ENCODE measurements around the gene DDAH2. TPM values are rescaled to one million over a fixed set of nuclear protein-coding genes. Genes with fewer than 3 reads are reported as not detected.

DDAH2 gene
- total and polyA plus RNA-seq, 8 donors = 70.2 to 199 (median 161) TPM

DNA sequence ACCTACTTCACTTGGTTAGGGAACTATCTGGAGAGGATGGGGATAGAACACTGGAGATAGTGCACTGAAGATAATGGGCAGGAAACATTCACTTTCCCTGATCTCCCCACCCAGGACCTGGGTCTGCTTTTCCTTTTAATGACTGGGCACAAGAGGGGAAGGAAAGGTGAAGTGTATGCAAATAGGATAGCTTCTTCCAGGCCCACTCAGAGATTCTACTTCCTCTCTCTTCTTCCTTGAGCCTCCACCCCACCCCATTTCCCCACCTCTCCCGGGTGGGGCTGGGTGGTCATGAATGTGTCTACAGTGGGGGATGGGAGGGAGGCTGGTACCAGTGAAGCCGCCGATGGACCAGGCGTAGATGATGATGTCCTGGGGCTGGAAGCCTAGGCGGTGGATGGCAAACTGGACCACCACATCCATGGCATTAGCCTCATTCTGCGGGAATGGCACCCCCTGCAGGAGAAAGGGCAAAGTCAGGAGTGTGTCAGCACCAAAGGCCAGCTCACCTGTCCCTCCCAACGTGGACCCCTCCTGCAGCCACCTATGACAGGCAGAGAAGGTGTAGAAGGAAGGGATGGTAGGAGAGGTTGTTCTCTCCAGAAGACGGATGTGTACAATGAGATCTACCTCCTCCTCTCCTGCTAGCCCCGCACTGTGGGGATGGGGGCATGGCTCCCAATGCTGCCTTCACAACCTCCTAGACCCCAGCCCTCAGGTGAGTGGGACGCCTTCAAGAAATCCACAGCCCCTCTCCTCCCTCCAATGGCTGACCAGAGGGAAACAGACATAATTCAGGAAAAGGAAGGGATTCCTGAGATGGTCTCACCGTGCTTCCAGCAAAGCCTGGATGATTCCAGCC lies 39.6 kb downstream of the DDAH2 start:
- Histone ChIP-seq H3K4me1 (no peaks in the 10 kb centered on the region), H3K27me3 (no peaks in the 10 kb centered on the region), H3K4me3 (no peak overlapping the region), H3K9me3 (no peaks in the 10 kb centered on the region), H3K27ac (no peak overlapping the region), H3K36me3 (peaks cover 0 to 100% of the 10 kb centered on the region in 2 donors)
- TF ChIP-seq, protein P1, sequence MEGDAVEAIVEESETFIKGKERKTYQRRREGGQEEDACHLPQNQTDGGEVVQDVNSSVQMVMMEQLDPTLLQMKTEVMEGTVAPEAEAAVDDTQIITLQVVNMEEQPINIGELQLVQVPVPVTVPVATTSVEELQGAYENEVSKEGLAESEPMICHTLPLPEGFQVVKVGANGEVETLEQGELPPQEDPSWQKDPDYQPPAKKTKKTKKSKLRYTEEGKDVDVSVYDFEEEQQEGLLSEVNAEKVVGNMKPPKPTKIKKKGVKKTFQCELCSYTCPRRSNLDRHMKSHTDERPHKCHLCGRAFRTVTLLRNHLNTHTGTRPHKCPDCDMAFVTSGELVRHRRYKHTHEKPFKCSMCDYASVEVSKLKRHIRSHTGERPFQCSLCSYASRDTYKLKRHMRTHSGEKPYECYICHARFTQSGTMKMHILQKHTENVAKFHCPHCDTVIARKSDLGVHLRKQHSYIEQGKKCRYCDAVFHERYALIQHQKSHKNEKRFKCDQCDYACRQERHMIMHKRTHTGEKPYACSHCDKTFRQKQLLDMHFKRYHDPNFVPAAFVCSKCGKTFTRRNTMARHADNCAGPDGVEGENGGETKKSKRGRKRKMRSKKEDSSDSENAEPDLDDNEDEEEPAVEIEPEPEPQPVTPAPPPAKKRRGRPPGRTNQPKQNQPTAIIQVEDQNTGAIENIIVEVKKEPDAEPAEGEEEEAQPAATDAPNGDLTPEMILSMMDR (IDR thresholded peaks at IDR 0.05) = no peak
- intact Hi-C loops (cut with DNase I) = no loop called here
- ATAC-seq = no peak
- no peak for DNase-seq

DNA sequence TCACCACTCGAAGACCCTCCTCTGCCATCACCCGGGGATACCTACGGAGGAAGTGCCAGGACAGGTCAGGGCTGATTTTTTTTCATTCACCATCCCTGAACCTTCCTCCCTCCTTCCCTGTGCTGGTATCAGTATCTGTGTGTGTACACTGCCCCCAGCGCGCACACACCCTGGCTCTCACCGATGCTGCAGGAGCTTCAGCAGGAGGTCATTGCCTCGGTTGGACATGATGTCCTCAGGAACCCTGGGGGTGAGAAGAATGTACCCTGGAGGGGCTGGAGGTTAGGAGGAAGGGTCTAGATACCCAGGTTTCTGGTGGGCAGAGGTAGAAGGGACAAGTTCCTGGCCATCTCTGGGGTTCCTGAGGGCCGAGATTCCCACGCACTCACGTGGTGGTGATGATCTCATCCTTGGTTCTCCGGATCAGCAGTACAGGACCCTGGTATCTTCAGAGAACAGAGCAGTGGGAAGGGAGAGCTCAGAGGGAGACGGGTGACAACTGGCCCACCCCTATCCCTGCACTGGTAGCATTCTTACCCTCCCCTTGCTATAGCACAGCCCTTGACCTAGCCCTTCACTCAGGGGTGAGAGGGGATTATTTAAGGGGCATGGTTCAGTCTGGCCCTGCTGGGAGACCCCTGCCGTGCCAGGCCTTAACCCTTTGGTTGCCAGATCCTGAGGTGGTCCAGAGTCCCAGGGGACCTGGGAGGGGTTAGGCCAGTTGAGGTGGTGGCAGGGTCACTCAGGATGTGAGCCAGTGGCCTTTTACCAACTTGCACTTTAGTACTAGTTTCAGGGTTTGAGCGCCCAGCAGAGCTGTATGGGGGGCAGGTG lies 41.0 kb downstream of the DDAH2 start:
- DNase-seq (no peak), ATAC-seq (no peak)
- H3K9me3 ChIP-seq = no peaks in the 10 kb centered on the region
- intact Hi-C loops (cut with DNase I) = no loop called here
- TF ChIP-seq, protein P1 (IDR thresholded peaks at IDR 0.05) = no peak
- H3K27me3 ChIP-seq = no peaks in the 10 kb centered on the region
- H3K4me1 ChIP-seq = peaks cover 0 to 4% of the 10 kb centered on the region in 2 donors
- no peak overlapping the region for H3K27ac ChIP-seq
- no peak overlapping the region for H3K4me3 ChIP-seq
- peaks cover 0 to 91% of the 10 kb centered on the region in 2 donors for H3K36me3 ChIP-seq

DNA sequence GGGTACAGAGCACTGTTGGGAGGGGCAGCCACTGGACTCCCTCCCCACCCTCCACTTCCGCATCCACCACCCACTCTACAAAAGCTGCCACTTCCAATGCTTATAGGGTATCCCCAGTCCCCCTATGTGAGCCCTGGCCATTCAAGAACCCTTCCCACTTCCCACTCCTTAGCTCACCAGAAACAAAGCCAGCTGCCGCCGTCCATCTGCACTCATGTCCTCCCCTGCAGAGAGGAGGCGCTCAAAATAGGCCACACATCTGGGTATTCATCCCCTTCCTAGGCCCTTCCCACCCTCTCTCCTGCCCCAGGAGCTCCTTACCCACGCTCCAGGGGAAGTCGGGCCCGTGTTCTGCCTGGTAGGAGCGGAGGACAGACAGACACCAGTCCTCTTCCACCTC lies 41.8 kb downstream of the DDAH2 start:
- H3K9me3 ChIP-seq = no peaks in the 10 kb centered on the region
- peaks cover 0 to 6% of the 10 kb centered on the region in 2 donors for H3K4me1 ChIP-seq
- no peak for ATAC-seq
- no peak overlapping the region for H3K27ac ChIP-seq
- TF ChIP-seq, protein P1 (IDR thresholded peaks at IDR 0.05) = no peak
- H3K27me3 ChIP-seq = no peaks in the 10 kb centered on the region
- peaks cover 0 to 84% of the 10 kb centered on the region in 2 donors for H3K36me3 ChIP-seq
- DNase-seq = no peak
- intact Hi-C loops (cut with DNase I) = no loop called here
- no peak overlapping the region for H3K4me3 ChIP-seq

DNA sequence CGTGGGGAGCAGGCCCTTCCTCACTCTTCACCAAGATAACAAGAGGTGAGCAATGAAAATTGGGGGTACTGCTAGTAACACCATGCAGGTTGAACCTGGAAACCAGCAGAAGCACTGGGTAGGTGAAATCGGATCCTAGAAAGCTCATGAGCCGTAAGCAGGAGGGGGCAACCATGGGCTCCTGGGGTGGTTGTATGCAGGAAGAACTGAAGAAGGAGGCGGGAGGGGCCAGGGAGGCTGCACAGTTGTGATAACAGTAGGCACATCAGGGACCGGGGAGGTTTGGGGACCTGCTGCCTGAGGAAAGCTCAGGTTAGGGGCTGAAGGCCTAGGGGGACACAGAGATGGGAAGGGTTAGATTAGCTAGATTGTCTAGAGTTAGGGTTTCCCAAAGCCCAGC lies 42.6 kb downstream of the DDAH2 start:
- Histone ChIP-seq H3K36me3 (peaks cover 0 to 75% of the 10 kb centered on the region in 2 donors), H3K27ac (no peak overlapping the region), H3K4me3 (no peak overlapping the region), H3K4me1 (peaks cover 0 to 11% of the 10 kb centered on the region in 2 donors), H3K9me3 (no peaks in the 10 kb centered on the region), H3K27me3 (no peaks in the 10 kb centered on the region)
- TF ChIP-seq, protein P1 (IDR thresholded peaks at IDR 0.05) = no peak
- no peak for ATAC-seq
- DNase-seq = no peak
- intact Hi-C loops (cut with DNase I) = no loop called here

DNA sequence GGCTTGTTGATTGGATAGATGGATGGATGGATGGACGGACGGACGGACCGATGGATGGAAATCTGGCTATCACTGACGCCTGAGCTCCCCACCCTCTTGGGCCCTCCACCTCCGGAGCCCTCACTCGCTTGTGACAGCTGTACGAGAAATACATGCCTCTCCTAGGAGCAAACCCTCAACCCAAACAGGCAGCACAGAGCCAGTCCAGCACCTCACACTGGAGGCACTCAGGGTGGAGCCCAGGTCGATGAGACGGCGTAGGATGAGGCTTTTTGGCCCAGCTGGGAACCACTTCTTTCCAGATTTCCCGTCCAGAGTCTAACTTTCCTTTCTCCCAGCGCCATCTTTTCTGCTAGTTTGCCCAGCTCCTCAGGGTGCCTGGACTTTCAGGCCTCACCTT lies 45.5 kb downstream of the DDAH2 start:
- peaks cover 5 to 24% of the 10 kb centered on the region in 2 donors for H3K4me1 ChIP-seq
- DNase-seq (no peak), ATAC-seq (no peak)
- peaks cover 0 to 46% of the 10 kb centered on the region in 2 donors for H3K36me3 ChIP-seq
- intact Hi-C loops (cut with DNase I) = no loop called here
- TF ChIP-seq, protein P1 (IDR thresholded peaks at IDR 0.05) = no peak
- H3K27ac ChIP-seq = no peak overlapping the region
- no peak overlapping the region for H3K4me3 ChIP-seq
- H3K27me3 ChIP-seq = no peaks in the 10 kb centered on the region
- no peaks in the 10 kb centered on the region for H3K9me3 ChIP-seq

Data from left lung (tissue), 10 donors.